ENCODE data around the gene LDHD.

DNA sequence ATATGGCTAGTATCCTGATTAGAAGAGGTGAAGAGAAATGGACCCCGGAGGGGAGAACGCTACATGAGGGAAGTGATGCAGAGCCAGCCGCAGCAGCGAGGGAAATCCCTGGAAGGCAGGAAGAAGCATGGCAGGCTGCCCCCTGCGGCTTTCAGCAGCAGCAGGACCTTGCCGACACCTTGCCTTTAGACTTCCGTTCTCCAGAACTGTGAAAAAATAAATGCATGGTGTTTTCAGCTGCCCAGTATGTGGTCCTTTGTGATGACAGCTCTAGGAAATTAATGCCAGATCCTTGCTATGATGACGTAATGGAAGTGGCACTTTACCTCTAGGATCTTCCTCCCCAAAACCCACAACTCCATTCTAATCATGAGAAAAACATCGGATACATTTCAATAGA is 22.1 kb upstream of the LDHD start:
- no peak for TF ChIP-seq POLR2A (IDR thresholded peaks at IDR 0.05)
- TF ChIP-seq, protein P1, sequence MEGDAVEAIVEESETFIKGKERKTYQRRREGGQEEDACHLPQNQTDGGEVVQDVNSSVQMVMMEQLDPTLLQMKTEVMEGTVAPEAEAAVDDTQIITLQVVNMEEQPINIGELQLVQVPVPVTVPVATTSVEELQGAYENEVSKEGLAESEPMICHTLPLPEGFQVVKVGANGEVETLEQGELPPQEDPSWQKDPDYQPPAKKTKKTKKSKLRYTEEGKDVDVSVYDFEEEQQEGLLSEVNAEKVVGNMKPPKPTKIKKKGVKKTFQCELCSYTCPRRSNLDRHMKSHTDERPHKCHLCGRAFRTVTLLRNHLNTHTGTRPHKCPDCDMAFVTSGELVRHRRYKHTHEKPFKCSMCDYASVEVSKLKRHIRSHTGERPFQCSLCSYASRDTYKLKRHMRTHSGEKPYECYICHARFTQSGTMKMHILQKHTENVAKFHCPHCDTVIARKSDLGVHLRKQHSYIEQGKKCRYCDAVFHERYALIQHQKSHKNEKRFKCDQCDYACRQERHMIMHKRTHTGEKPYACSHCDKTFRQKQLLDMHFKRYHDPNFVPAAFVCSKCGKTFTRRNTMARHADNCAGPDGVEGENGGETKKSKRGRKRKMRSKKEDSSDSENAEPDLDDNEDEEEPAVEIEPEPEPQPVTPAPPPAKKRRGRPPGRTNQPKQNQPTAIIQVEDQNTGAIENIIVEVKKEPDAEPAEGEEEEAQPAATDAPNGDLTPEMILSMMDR (IDR thresholded peaks at IDR 0.05) = no peak
